ENCODE measurements around the gene HAPLN3. TPM values are rescaled to one million over a fixed set of nuclear protein-coding genes. Genes with fewer than 3 reads are reported as not detected.

HAPLN3 gene
- total RNA-seq, 1 donor from 2014 or later = 9.8 TPM

DNA sequence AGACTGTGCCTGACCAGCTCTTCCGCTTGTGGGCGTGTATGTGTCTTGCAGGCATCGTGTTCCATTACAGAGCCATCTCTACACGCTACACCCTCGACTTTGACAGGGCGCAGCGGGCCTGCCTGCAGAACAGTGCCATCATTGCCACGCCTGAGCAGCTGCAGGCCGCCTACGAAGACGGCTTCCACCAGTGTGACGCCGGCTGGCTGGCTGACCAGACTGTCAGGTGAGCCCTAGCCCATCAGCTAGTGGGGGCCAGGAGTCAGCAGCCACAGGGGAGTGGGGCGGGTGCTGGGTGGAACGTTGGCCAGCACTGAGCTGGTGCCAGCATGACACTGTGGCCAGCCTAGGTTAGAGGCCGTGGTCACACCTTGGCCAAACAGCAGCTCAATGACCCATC lies 55.4 kb downstream of the HAPLN3 start:
- intact Hi-C loops (cut with DNase I) = loop anchor here (10.0 kb wide), 1 partner anchor 365 kb away; no protein-coding TSS in a partner anchor

DNA sequence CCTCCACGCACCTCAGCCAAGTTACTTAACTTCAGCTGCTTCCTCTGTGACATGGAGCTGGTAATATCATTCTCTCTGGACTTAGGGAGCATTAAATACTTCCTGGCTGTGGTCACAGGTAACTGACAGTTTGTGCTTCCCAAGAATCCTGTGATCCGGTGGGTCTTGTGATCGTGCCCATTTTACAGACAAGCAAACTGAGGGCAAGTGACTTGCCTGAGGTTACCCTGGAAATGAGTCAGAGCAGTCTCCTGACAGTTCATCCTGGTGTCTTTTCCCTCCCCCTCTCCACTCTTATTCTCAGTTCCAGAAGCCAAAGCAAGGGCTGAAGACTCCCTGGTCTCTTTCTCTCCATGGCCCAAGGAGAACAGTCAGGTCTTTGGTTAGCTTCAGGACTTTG lies 56.2 kb downstream of the HAPLN3 start:
- no peak for DNase-seq (ENCODE audit: low spot score)
- intact Hi-C loops (cut with DNase I) = loop anchor here (10.0 kb wide), 1 partner anchor 364 kb away; no protein-coding TSS in a partner anchor

More for the DNA sequence above, 55.4 kb downstream of the HAPLN3 start:
- DNase-seq (ENCODE audit: low spot score) = no peak

DNA sequence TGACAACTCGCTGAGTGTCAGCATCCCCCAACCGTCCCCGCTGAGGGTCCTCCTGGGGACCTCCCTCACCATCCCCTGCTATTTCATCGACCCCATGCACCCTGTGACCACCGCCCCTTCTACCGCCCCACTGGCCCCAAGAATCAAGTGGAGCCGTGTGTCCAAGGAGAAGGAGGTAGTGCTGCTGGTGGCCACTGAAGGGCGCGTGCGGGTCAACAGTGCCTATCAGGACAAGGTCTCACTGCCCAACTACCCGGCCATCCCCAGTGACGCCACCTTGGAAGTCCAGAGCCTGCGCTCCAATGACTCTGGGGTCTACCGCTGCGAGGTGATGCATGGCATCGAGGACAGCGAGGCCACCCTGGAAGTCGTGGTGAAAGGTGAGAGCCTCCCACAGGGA lies 56.7 kb downstream of the HAPLN3 start:
- no peak for DNase-seq (ENCODE audit: low spot score)
- intact Hi-C loops (cut with DNase I) = loop anchor here (10.0 kb wide), 1 partner anchor 364 kb away; no protein-coding TSS in a partner anchor

DNA sequence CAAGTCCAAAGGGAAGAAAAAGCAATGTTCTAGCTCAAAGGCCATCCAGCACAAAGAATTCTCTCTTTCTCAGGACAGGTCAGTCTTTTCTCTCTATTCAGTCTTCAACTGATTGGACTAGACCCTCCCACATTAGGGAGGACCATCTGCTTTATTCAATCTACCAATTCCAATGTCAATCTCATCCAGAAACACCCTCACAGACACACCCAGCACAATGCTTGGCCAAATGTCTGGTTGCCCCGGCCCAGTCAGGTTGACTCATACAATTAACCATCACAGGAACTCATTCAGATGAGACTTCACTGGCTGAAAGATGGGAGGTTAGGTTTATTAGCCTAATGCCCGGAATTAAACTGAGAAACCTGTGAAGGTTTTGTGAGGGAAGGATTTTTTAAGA lies 59.7 kb downstream of the HAPLN3 start:
- intact Hi-C loops (cut with DNase I) = loop anchor here (10.0 kb wide), 1 partner anchor 361 kb away; no protein-coding TSS in a partner anchor
- DNase-seq (ENCODE audit: low spot score) = no peak

DNA sequence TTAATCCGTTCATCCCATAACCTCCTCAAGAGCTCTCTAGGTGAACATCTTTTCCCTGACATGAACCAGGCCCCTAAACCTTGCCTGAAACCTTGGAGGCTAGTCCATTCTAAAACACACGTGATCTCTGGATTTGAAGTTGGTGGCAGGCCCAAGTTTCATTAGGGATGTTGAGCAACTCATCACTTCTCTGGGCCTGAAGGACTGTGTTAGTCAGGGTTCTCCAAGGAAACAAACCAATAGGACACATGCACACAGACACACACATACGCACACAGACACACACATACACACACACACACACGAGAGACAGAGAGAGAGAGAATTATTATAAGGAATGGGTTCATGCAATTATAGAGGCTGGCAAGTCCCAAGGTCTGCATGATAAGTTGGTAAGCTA lies 60.2 kb downstream of the HAPLN3 start:
- intact Hi-C loops (cut with DNase I) = loop anchor here (10.0 kb wide), 1 partner anchor 360 kb away; no protein-coding TSS in a partner anchor

DNA sequence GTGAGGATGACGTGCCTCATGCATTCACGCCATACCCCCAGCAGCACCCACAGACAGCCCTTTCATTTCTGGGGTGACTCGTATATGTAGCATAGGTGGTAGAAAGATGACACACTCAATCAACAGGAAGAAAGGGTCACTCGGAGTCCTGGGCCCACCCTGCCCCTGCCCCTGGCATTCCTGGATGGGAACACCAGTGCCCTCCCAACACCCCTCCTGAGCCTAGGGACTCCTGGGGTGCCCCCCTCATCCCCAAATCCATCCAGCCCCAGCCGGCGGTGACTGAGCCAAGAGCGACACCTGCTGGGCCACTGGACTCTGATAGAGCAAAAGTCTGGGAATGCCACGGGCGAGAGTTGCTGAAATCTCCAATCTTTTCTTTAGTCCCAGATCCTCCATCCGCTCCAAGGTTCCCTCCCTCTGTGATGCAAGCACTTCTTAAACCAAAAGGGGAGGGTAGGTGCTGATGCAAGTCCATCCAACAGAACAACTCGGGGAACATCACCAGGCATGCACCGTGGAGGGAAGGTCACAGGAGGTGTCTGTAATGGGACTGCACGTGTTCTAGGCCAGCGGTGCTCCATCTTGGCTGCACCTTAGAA lies 61.0 kb downstream of the HAPLN3 start:
- DNase-seq (ENCODE audit: low spot score) = no peak
- intact Hi-C loops (cut with DNase I) = loop anchor here (1.0 to 10.0 kb wide), 2 partner anchors 177 to 360 kb away; no protein-coding TSS in a partner anchor

More for the DNA sequence above, 60.2 kb downstream of the HAPLN3 start:
- no peak for DNase-seq (ENCODE audit: low spot score)

DNA sequence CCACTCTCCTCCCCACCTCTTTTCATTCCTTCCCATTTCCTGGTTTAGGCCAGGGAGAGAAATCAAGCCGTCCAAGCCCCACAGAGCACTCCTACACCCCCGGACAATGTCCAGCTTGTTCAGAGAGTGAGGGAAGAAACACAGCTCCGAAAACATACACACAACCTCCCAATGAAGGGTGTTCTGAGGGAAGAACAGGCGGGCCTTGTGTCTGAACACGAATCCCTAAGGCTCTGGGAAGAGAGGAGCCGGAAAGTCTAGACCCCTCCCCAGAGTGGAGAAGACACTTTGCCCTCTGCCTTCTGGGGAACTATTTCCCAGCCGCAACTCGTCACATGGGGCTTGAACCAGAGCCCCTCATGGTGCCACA lies 61.6 kb downstream of the HAPLN3 start:
- no peak for DNase-seq (ENCODE audit: low spot score)
- intact Hi-C loops (cut with DNase I) = loop anchor here (1.0 to 10.0 kb wide), 2 partner anchors 176 to 359 kb away; no protein-coding TSS in a partner anchor

DNA sequence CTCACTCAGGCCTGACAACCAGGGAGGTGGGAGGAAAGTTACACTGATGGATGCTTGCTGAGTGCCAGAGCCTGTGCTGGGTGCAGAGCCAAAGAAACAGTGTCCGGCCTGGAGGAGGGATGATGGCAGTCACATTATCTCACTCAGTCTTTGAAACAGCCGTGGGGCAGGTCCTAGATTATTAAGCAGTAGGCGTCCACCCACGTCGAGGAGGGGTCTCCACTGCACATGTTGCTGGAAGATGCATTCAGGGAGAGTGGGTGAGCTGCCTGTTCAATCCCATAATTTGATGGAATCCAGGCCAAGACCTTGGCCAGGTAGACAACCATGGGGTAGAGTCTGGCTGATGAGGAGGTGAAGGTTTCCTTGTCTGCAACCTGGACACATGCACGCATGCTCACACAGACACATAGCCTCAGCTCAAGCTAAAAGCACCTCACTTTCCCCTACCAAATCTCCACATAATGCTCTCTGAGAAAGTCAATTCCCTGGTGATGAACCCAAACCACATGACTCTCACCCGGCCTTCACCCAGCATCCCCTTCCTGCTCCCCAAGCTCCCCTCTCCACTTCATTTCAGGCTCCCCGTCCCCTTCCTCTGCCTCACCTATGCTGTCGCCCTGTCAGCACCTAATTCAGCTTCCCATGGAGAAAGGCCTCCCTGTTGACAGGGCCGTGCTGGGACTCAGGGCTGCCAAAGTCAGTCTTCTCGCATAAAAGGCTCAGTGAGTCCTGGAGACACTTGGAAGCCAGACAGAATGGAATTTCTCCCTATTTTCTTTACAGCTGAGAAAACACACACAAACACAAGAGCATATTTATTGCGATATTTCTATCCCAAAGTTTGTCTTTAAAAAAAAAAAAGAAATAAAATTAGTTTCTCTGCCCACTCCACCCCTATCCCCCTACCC lies 62.3 kb downstream of the HAPLN3 start:
- intact Hi-C loops (cut with DNase I) = loop anchor here (10.0 kb wide), 1 partner anchor 358 kb away; no protein-coding TSS in a partner anchor
- no peak for DNase-seq (ENCODE audit: low spot score)

DNA sequence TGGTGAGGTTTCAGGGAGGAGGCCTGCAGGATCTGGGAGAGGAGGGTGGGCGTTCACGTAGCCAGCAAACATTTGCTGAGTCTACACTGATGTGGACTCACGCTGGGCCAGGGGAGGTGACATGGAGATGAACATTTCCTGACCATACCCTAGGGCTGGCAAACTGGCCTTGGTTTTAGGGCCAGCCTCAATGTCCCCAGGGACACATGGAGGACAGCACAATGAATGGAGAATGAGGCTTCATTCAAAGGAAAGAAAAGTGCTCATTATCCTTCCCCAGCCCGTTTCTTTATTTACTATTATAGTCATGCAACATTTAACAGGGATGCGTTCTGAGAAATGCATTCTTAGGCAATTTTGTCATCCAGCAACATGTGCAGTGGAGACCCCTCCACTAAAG lies 65.3 kb downstream of the HAPLN3 start:
- DNase-seq (ENCODE audit: low spot score) = no peak
- intact Hi-C loops (cut with DNase I) = loop anchor here (10.0 kb wide), 1 partner anchor 355 kb away; no protein-coding TSS in a partner anchor

DNA sequence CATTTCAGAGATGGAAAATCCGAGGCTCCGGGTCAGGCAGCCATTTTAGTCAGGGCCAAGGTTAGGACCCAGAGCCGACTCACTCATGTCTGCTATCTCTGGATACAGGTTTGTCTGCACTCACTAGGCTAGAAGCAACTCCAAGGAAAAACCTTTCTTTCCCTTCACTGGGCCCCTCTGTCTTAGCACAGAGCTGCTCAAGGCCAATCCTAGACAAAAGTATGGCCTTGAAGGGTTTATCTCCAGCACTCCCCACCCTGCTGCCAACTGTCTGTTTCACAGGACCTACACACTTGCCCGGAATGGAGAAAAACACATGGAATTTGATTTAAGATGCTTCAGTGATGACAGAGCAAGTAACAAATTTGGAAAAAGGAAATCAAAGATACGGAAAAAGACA lies 66.6 kb downstream of the HAPLN3 start:
- intact Hi-C loops (cut with DNase I) = no loop called here
- no peak for DNase-seq (ENCODE audit: low spot score)

Other genes starting within 250 kb of the HAPLN3 start
- 1.9 TPM for gene ACAN, start 92.1 kb downstream of the HAPLN3 start, total RNA-seq
- gene MFGE8, start 17.8 kb upstream of the HAPLN3 start, total RNA-seq = 1,071 TPM
- gene ABHD2, start 192.9 kb upstream of the HAPLN3 start, total RNA-seq = 185 TPM